Esophagus squamous epithelium (tissue), 5 donors: ENCODE data around the gene MEGF10. TPM values are rescaled to one million over a fixed set of nuclear protein-coding genes. Genes with fewer than 3 reads are reported as not detected.

Experiments used
- DNase-seq: peaks from one replicate; lab custom pipeline; 2025; lab: John Stamatoyannopoulos, UW
- H3K27ac ChIP-seq, 4 donors: fragments of 200-600 bp; sonication (generic); one replicate each; pipeline ENCODE4 v1.5.1; 2016 to 2019; ENCODE audit warnings: mild to moderate bottlenecking in 1 of 4
- H3K27me3 ChIP-seq, 4 donors: fragments of 200-600 bp; sonication (generic); 1 replicate in 3 of 4; 2 replicates in 1 of 4; pipeline versions ENCODE4 v1.5.1 to v1.6.0; 2017 to 2021; ENCODE audit warnings: antibody characterized with exemption in 1 of 4
- H3K36me3 ChIP-seq, 3 donors: fragments of 200-600 bp; sonication (generic); one replicate each; pipeline ENCODE4 v1.5.1; 2016 to 2019
- H3K4me1 ChIP-seq, 3 donors: fragments of 200-600 bp; sonication (generic); one replicate each; pipeline ENCODE4 v1.5.1; 2017 to 2019
- H3K4me3 ChIP-seq, 4 donors: fragments of 200-600 bp; sonication (generic); 1 replicate in 3 of 4; 2 replicates in 1 of 4; pipeline ENCODE4 v1.5.1; 2016 to 2019; ENCODE audit warnings: mild to moderate bottlenecking in 2 of 4, moderate library complexity in 1 of 4
- H3K9me3 ChIP-seq, 3 donors: fragments of 200-600 bp; sonication (generic); one replicate each; pipeline ENCODE4 v1.5.1; 2016 to 2019
- CTCF ChIP-seq, 6 experiments: fragments of 450-650 bp in 4 of 6; fragments of 200-600 bp in 2 of 6; sonication (generic) in 2 of 6; IDR thresholded peaks; one replicate each; pipeline ENCODE4 v1.5.1; 2016 to 2019; ENCODE audit warnings: antibody characterized with exemption in 6 of 6, mild to moderate bottlenecking in 4 of 6, moderate library complexity in 4 of 6
- POLR2A ChIP-seq, 4 donors: fragments of 450-650 bp; IDR thresholded peaks; one replicate each; pipeline ENCODE4 v1.6.1; 2017; ENCODE audit warnings: antibody characterized with exemption in 4 of 4, mild to moderate bottlenecking in 4 of 4, moderate library complexity in 3 of 4
- WGBS, 2 donors: methylation state at CpG; one replicate each; pipeline ENCODE4 v1.1.5; 2018; 5-methylcytosine and 5-hydroxymethylcytosine counted together
- intact Hi-C: fragments of 100-400 bp; cut with DNase I; formaldehyde crosslinking; loops from one replicate; pipeline ENCODE4 v1.15.0; 2022
- total RNA-seq, 4 donors: library from RNA; depleted of rRNA; stranded (reverse); fragments of >200 nt; gene quantifications; one replicate each; pipeline ENCODE4 v1.1.0, GENCODE V29; 2016
- donor health status: DM: yes; HTN: yes; CAD: no.

The MEGF10 gene
- total RNA-seq, 4 donors from 2014 or later, result 1.1 TPM; not detected in 3

GRCh38 chr5:127320032-127320965 is 29.7 kb downstream of the MEGF10 start:
- no peak for DNase-seq
- H3K27ac ChIP-seq, result no peak overlapping the region
- H3K9me3 ChIP-seq, result no peaks in the 10 kb centered on the region
- intact Hi-C loops, result no loop called here
- H3K4me1 ChIP-seq, result no peaks in the 10 kb centered on the region
- WGBS, 2 donors, result 27 to 43% methylated on average over 5 of the region's 5 CpGs
- TF ChIP-seq CTCF (IDR thresholded peaks at IDR 0.05) (no peak), POLR2A (IDR thresholded peaks at IDR 0.05) (no peak)
- H3K4me3 ChIP-seq, result no peak overlapping the region
- no peaks in the 10 kb centered on the region for H3K27me3 ChIP-seq
- H3K36me3 ChIP-seq, result no peaks in the 10 kb centered on the region

DNA sequence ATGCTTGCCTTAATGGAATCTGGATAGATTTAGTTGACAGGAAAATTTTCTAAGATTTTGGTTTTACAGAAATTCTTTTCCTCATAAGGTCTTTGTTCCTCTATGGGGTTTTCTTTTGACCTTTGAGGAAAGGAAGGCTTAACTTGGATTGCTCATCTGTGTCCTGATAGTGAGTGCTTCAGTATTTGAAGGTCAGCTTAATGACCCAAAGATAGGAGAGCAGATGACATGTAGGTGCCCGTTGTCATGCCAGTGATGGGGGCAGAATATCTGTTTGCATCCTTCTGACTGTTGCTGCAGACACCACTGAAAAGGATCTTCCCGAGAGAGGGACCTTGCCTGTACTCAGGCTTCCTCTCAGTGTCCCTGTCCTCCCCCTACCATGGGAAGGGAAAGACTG is 30.9 kb downstream of the MEGF10 start:
- Histone ChIP-seq H3K4me1 (no peaks in the 10 kb centered on the region), H3K4me3 (no peak overlapping the region), H3K27me3 (no peaks in the 10 kb centered on the region), H3K9me3 (no peaks in the 10 kb centered on the region), H3K27ac (no peak overlapping the region), H3K36me3 (no peaks in the 10 kb centered on the region)
- WGBS, 2 donors, result 73 to 87% methylated on average over 2 of the region's 2 CpGs
- intact Hi-C loops, result no loop called here
- DNase-seq, result no peak
- TF ChIP-seq CTCF (IDR thresholded peaks at IDR 0.05) (no peak), POLR2A (IDR thresholded peaks at IDR 0.05) (no peak)

- intact Hi-C loops, result no loop called here
- Histone ChIP-seq H3K36me3 (no peaks in the 10 kb centered on the region), H3K9me3 (no peaks in the 10 kb centered on the region), H3K4me1 (no peaks in the 10 kb centered on the region), H3K27ac (no peak overlapping the region), H3K27me3 (no peaks in the 10 kb centered on the region), H3K4me3 (no peak overlapping the region)
- no peak for DNase-seq
- 43 to 50% methylated on average over 1 of the region's 1 CpG for WGBS, 2 donors
- no peak for TF ChIP-seq POLR2A (IDR thresholded peaks at IDR 0.05)
- no peak for TF ChIP-seq CTCF (IDR thresholded peaks at IDR 0.05)
Observed at GRCh38 chr5:127322403-127322802, 31.8 kb downstream of the MEGF10 start.

DNA sequence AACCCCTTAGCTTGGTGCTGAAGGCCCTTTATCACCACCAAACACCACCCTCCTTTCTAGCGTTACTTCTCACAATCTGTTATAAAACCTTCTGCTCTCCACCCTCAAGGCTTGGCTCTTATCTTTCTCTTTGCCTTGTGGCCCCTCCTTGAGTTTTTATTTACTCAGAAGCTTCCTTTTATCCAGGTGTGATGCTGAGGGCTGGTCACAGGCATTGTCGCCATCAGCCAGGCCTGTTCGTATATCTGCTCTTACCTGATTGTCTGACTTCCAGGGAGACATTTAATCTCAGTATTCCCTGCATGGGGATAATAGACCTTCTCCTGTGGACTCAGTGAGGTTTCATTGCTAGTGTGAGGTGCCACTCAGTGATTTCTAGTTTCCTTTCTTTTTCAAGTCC is 34.2 kb downstream of the MEGF10 start:
- Histone ChIP-seq H3K27ac (no peak overlapping the region), H3K4me1 (no peaks in the 10 kb centered on the region), H3K27me3 (peaks cover 0 to 3% (median 0%) of the 10 kb centered on the region in 4 donors), H3K36me3 (no peaks in the 10 kb centered on the region), H3K9me3 (no peaks in the 10 kb centered on the region), H3K4me3 (no peak overlapping the region)
- 86 to 93% methylated on average over 3 of the region's 3 CpGs for WGBS, 2 donors
- TF ChIP-seq CTCF (IDR thresholded peaks at IDR 0.05), result no peak
- TF ChIP-seq POLR2A (IDR thresholded peaks at IDR 0.05), result no peak
- intact Hi-C loops, result no loop called here
- DNase-seq, result no peak

DNA sequence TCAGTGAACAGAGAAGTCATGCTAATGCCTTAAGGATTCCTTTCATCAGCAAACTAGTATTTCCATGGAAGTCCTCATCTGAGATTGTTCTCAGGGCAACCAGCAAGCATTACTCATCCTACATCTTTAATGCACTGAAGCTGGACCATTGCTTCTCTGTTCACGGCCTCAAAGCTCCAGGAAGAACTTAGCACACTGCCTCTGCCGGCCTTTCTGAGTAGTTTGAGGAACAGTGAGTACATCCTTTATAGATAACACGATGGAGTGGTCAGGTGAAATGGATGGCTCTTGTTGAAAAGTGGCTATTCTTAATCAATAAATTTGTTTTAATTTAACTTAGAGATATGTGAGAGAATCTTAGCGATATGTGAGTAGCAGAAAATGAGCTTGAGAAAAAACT is 35.8 kb downstream of the MEGF10 start:
- peaks cover 0 to 3% (median 0%) of the 10 kb centered on the region in 4 donors for H3K27me3 ChIP-seq
- TF ChIP-seq CTCF (IDR thresholded peaks at IDR 0.05), result no peak
- TF ChIP-seq POLR2A (IDR thresholded peaks at IDR 0.05), result no peak
- no peaks in the 10 kb centered on the region for H3K9me3 ChIP-seq
- no peak for DNase-seq
- no peaks in the 10 kb centered on the region for H3K4me1 ChIP-seq
- no peak overlapping the region for H3K27ac ChIP-seq
- no peaks in the 10 kb centered on the region for H3K36me3 ChIP-seq
- WGBS, 2 donors, result 59 to 60% methylated on average over 4 of the region's 4 CpGs
- intact Hi-C loops, result no loop called here
- H3K4me3 ChIP-seq, result no peak overlapping the region
